Ovary (tissue), 9 donors: ENCODE results near the gene KCTD11. TPM values are rescaled to one million over a fixed set of nuclear protein-coding genes. Genes with fewer than 3 reads are reported as not detected.
A peak's percentile ranks its signal among the peaks of the same experiment; 100 is the strongest.

ENCODE experiments used
- DNase-seq, 5 donors: peaks; one replicate each; pipeline ENCODE4 v3.0.0-alpha.2; 2019 to 2020
- H3K27ac ChIP-seq, 2 donors: fragments of 200-600 bp; one replicate each; pipeline versions ENCODE4 v1.5.1 to v1.8.0; 2019 to 2022
- H3K27me3 ChIP-seq: fragments of 200-600 bp; one replicate; pipeline ENCODE4 v1.8.0; 2022
- H3K36me3 ChIP-seq: fragments of 200-600 bp; sonication (generic); one replicate; pipeline ENCODE4 v1.5.1; 2019
- H3K4me1 ChIP-seq: one replicate; pipeline ENCODE4 v1.8.1; 2013; ENCODE audit warnings: mild to moderate bottlenecking, moderate library complexity; ENCODE audit not compliant: insufficient read depth
- H3K4me3 ChIP-seq: fragments of 200-600 bp; sonication (generic); one replicate; pipeline ENCODE4 v1.5.1; 2017
- H3K9me3 ChIP-seq, 2 donors: fragments of 200-600 bp in 1 of 2; sonication (generic) in 1 of 2; one replicate each; pipeline versions ENCODE4 v1.5.1 to v1.8.1; 2013 to 2019; ENCODE audit warnings: mild to moderate bottlenecking in 1 of 2, moderate library complexity in 1 of 2
- EP300 ChIP-seq: sonication (generic); formaldehyde crosslinking; IDR thresholded peaks from one replicate; pipeline ENCODE4 v1.6.1; 2017; ENCODE audit warnings: antibody characterized with exemption
- POLR2A ChIP-seq: fragments of 450-650 bp; IDR thresholded peaks from one replicate; pipeline ENCODE4 v1.6.1; 2017; ENCODE audit warnings: antibody characterized with exemption, mild to moderate bottlenecking, moderate library complexity
- WGBS, 3 donors: extraction: QIAGEN DNeasy Blood & Tissue Kit in 1 of 3; methylation state at CpG; one replicate each; pipeline versions ENCODE4 v1.1.5 to v1.1.7; 2013 to 2017; 5-methylcytosine and 5-hydroxymethylcytosine counted together
- intact Hi-C, 4 donors: fragments of 100-400 bp; cut with DNase I; formaldehyde crosslinking; loops; one replicate each; pipeline versions ENCODE4 v1.11.0 to v1.15.1; 2022 to 2023
- polyA plus RNA-seq, 2 donors: library from polyadenylated mRNA; stranded (reverse); fragments of 200-250 nt in 1 of 2; fragments of 350-450 nt in 1 of 2; fragmentation: Illumina TruSeq in 1 of 2; extraction: RNeasy Lipid Tissue Mini Kit (QIAGEN cat#74804) in 1 of 2; gene quantifications; one replicate each; pipeline ENCODE4 v1.2.3, GENCODE V29; 2013 to 2014
- total RNA-seq, 7 donors: library from RNA; depleted of rRNA in 2 of 7; stranded (reverse); fragments of >200 nt in 2 of 7; fragmentation: NEBNext Ultra II Directional in 3 of 7; extraction: Animal tissue kit (Norgen Biotek cat#: 25700) in 3 of 7; gene quantifications; one replicate each; pipeline versions ENCODE4 v1.1.0 to v1.2.4, GENCODE V29; 2016 to 2023
- TF ChIP-seq, protein P1 (sequence below), 3 donors: fragments of 450-650 bp in 2 of 3; fragments of 200-600 bp in 1 of 3; IDR thresholded peaks; one replicate each; pipeline versions ENCODE4 v1.5.1 to v1.8.0; 2016 to 2022; ENCODE audit warnings: antibody characterized with exemption in 3 of 3, mild to moderate bottlenecking in 1 of 3
- donor health status: DM: no; HTN: no; CAD: no; lungs with moderate emphysema.
- donor health status: DM: no; HTN: no; CAD: no.
- donor health status: Bipolar disorder and iron deficiency.
- donor health status: DM: yes; HTN: yes; CAD: no.
- donor health status: DM: no; HTN: no; CAD: no.
- donor health status: DM: yes; HTN: yes; CAD: no.

Gene KCTD11
- total and polyA plus RNA-seq, 9 donors, result 5.1 to 12.9 (median 10.5) TPM

DNA sequence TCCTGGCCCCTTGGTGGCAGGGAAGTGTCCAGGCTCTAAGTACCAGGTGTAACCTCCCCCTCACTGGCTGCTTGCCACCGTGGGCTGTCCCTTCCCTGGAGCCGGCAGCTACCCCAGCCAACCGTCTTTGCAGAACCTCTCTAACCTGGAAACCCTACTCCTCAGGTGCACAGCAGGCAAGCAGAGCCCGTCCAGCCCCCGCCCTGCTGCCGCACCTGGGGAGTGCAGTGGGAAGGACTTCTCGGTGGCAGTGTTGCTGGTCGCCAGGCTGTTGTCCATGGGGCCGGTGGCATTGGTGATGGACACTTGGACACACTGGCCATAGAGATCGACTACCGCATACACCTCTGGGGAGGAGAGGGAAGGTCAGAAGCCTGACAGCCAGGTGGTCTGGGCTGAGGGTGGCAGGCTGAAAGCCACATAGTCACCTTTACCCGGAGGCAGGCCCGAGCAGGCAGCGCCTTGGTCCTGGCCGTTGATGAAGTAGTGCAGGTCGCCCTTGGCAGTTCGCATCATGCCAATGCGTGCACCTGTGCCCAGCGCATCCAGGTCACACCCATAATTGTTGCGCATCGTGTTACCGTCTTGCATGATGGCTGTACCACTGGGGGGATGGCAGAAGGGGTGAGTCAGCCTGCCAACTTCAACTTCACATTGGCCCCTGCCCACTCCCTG, 29.3 kb upstream of the KCTD11 start:
- Histone ChIP-seq H3K27me3 (no peaks in the 10 kb centered on the region), H3K9me3 (no peaks in the 10 kb centered on the region), H3K36me3 (no peaks in the 10 kb centered on the region), H3K4me3 (no peak overlapping the region), H3K4me1 (no peaks in the 10 kb centered on the region), H3K27ac (no peak overlapping the region)
- intact Hi-C loops, result no loop called here
- peak in 1 of 5 donors; percentile 18 for DNase-seq
- 87 to 89% (median 89%) methylated on average over 22 of the region's 22 CpGs for WGBS, 3 donors
- TF ChIP-seq, protein P1, sequence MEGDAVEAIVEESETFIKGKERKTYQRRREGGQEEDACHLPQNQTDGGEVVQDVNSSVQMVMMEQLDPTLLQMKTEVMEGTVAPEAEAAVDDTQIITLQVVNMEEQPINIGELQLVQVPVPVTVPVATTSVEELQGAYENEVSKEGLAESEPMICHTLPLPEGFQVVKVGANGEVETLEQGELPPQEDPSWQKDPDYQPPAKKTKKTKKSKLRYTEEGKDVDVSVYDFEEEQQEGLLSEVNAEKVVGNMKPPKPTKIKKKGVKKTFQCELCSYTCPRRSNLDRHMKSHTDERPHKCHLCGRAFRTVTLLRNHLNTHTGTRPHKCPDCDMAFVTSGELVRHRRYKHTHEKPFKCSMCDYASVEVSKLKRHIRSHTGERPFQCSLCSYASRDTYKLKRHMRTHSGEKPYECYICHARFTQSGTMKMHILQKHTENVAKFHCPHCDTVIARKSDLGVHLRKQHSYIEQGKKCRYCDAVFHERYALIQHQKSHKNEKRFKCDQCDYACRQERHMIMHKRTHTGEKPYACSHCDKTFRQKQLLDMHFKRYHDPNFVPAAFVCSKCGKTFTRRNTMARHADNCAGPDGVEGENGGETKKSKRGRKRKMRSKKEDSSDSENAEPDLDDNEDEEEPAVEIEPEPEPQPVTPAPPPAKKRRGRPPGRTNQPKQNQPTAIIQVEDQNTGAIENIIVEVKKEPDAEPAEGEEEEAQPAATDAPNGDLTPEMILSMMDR (IDR thresholded peaks at IDR 0.05), result no peak
- TF ChIP-seq EP300, result no peak
- TF ChIP-seq POLR2A, result no peak

DNA sequence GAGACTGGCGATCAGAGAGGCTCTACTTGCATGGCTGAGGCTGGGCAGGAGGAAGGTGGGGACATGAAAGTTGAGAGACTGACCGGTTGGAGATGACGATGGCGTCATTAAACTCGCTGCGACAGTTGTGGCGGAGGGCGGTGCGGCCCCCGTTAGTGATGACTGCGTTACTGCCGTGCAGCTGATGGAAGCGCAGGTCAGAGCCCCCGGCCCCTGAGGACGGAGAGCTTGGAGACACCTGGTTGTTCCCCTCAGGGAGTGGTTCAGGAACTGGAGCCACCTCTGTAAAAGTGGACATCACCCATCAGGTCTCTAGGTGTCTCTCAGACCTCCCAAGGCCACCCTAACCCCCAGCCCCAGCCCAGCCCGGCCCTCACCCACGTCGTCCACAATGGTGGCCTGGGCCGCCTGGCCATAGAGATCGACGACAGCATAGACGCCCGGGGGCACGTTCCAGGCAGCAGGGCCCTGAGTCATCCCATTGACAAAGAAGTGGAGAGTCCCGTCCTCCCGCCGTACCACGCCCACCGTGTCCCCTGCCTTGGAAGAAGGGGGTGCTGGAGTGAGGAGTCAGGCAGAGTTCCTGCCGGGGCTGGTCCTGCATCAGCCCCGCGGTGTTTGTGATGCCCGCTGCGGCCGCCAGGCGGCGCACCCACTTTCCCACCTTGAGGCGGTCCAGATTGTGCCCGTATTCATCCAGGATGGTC, 28.1 kb upstream of the KCTD11 start:
- peak in 2 of 5 donors; percentile 63 to 75 for DNase-seq
- H3K4me1 ChIP-seq, result peaks cover 1% of the 10 kb centered on the region
- H3K36me3 ChIP-seq, result no peaks in the 10 kb centered on the region
- no peaks in the 10 kb centered on the region for H3K27me3 ChIP-seq
- H3K4me3 ChIP-seq, result no peak overlapping the region
- intact Hi-C loops, result no loop called here
- no peaks in the 10 kb centered on the region for H3K9me3 ChIP-seq
- WGBS, 3 donors, result 58 to 63% (median 62%) methylated on average over 37 to 39 of the region's 39 CpGs
- no peak overlapping the region for H3K27ac ChIP-seq
- TF ChIP-seq, protein P1 (IDR thresholded peaks at IDR 0.05), result peak; percentile 30 to 57 (median 54)
- no peak for TF ChIP-seq POLR2A
- TF ChIP-seq EP300, result no peak

DNA sequence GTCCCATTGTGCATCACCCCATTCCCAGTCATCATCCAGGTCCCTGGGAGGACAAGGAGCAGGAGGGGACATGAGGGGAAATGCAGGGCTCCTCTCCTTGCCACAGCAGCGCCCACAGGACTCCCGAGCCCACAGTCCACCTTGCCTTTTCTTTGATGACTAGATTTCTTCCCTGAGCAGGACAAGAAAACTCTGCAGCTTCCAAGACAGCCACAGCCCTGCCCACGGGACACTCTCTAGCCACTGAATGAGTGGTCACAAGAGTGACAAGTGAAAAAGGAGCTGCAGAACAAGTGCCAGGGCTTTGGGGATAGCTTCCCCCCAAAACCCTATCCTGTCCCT, 27.6 kb upstream of the KCTD11 start:
- H3K27me3 ChIP-seq, result no peaks in the 10 kb centered on the region
- no peaks in the 10 kb centered on the region for H3K9me3 ChIP-seq
- peak in 1 of 5 donors; percentile 18 for DNase-seq
- no peaks in the 10 kb centered on the region for H3K36me3 ChIP-seq
- no peak for TF ChIP-seq EP300
- TF ChIP-seq, protein P1 (IDR thresholded peaks at IDR 0.05), result no peak
- TF ChIP-seq POLR2A, result no peak
- 84 to 89% (median 87%) methylated on average over 3 of the region's 3 CpGs for WGBS, 3 donors
- H3K4me3 ChIP-seq, result no peak overlapping the region
- no peak overlapping the region for H3K27ac ChIP-seq
- H3K4me1 ChIP-seq, result peaks cover 1% of the 10 kb centered on the region
- intact Hi-C loops, result no loop called here

DNA sequence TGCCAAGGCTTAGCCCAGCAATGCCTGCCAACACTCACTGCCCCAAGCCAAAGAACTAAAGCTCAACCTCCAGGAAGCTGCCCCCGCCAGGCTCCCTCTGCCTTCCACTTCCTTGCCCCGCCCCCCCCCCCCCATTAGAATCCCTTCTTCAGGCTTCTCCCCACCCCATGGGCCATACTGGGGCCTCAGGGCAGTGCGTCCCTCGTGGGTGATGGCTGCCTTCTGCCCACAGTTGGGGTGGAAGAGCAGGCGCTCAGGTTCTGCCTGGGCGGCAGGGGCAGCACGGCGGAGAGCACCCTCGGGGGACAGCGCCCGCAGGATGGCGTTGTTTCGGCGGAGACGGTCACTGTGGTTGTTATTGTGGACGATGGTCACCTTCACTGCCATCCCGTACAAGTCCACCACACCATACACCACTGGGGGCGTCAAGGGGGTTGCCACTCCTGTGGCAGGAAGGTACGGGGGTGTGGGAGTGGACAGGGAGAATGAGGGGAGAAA, 26.9 kb upstream of the KCTD11 start:
- intact Hi-C loops, result no loop called here
- Histone ChIP-seq H3K4me1 (peaks cover 1% of the 10 kb centered on the region), H3K9me3 (no peaks in the 10 kb centered on the region), H3K36me3 (no peaks in the 10 kb centered on the region), H3K27me3 (no peaks in the 10 kb centered on the region), H3K4me3 (no peak overlapping the region), H3K27ac (no peak overlapping the region)
- no peak for TF ChIP-seq EP300
- TF ChIP-seq POLR2A, result no peak
- TF ChIP-seq, protein P1 (IDR thresholded peaks at IDR 0.05), result no peak
- WGBS, 3 donors, result 86 to 91% (median 89%) methylated on average over 19 of the region's 19 CpGs
- DNase-seq, result peak in 2 of 5 donors; percentile 18 to 25
